H1 (cell line): ENCODE results near the gene CNOT6L.

ENCODE experiments used
- CTCF ChIP-seq, 3 experiments: IDR thresholded peaks; 1 replicate in 2 of 3; 2 replicates in 1 of 3; pipeline versions ENCODE4 v1.5.1 to v1.6.1; 2011; ENCODE audit warnings: low read length in 3 of 3, mild to moderate bottlenecking in 3 of 3, inconsistent platforms in 2 of 3, low read depth in 1 of 3, moderate library complexity in 1 of 3; ENCODE audit not compliant: insufficient read depth in 1 of 3; ENCODE audit errors: control extremely low read depth in 1 of 3
- MAFK ChIP-seq: IDR thresholded peaks from 2 replicates; pipeline ENCODE4 v1.6.1; 2012; ENCODE audit warnings: low read depth, mild to moderate bottlenecking, improper control_type of control experiment, low read length
- POLR2A ChIP-seq, 2 experiments: IDR thresholded peaks; 1 replicate in 1 of 2; 2 replicates in 1 of 2; pipeline ENCODE4 v1.6.1; 2011; ENCODE audit warnings: low read depth in 2 of 2, low read length in 2 of 2, mild to moderate bottlenecking in 2 of 2; ENCODE audit errors: control extremely low read depth in 1 of 2
- RXRA ChIP-seq: IDR thresholded peaks from 2 replicates; pipeline ENCODE4 v1.6.1; 2011; ENCODE audit warnings: low read depth, mild to moderate bottlenecking, low read length, moderate library complexity; ENCODE audit not compliant: insufficient read depth
- SP1 ChIP-seq: IDR thresholded peaks from 2 replicates; pipeline ENCODE4 v1.6.1; 2011; ENCODE audit warnings: low read depth, low read length

- TF ChIP-seq CTCF (IDR thresholded peaks at IDR 0.05; ENCODE audit: control extremely low read depth in 1 of 3, insufficient read depth in 1 of 3, low read depth in 1 of 3, low read length in 3 of 3) (no peak), RXRA (no peak), POLR2A (IDR thresholded peaks at IDR 0.05; ENCODE audit: control extremely low read depth in 1 of 2, low read depth in 2 of 2, low read length in 2 of 2) (no peak), MAFK (no peak), SP1 (no peak)
Measured at GRCh38 chr4:77714514-77714913, 104.7 kb downstream of the CNOT6L start.
